ENCODE results near the gene APEH. TPM values are rescaled to one million over a fixed set of nuclear protein-coding genes. Genes with fewer than 3 reads are reported as not detected.

Gene APEH
- total RNA-seq, 3 donors from 2014 or later (not counting 1 experiment from before 2014, with no cell fraction given): 62.8 to 95.7 (median 77.5) TPM

GRCh38 chr3:49648354-49649019, 25.7 kb upstream of the APEH start:
- Histone ChIP-seq H3K27me3 (ENCODE audit: control insufficient read depth, insufficient read depth, low read length) (no peaks in the 10 kb centered on the region), H3K27ac (ENCODE audit: low read length) (no peak overlapping the region), H3K4me3 (ENCODE audit: low read length) (no peak overlapping the region), H3K36me3 (ENCODE audit: control insufficient read depth, insufficient read depth, low read length) (no peaks in the 10 kb centered on the region), H3K4me1 (ENCODE audit: control insufficient read depth, insufficient read depth, low read length) (no peaks in the 10 kb centered on the region), H3K9me3 (ENCODE audit: control insufficient read depth, insufficient read depth, low read length) (no peaks in the 10 kb centered on the region)
- no peak for ATAC-seq
- no peak overlapping the region for H3K4me3 Mint-ChIP-seq
- H3K27ac Mint-ChIP-seq: no peak overlapping the region
- H3K27me3 Mint-ChIP-seq (ENCODE audit: low read depth in 2 of 2): no peaks in the 10 kb centered on the region
- no peaks in the 10 kb centered on the region for H3K9me3 Mint-ChIP-seq
- no peaks in the 10 kb centered on the region for H3K36me3 Mint-ChIP-seq
- intact Hi-C loops (cut with micrococcal nuclease): no loop called here
- no peak for DNase-seq
- 73% methylated on average over 3 of the region's 3 CpGs for WGBS (ENCODE audit: insufficient coverage)
- H3K4me1 Mint-ChIP-seq: no peaks in the 10 kb centered on the region
- TF ChIP-seq CTCF (IDR thresholded peaks at IDR 0.05): no peak

- Histone ChIP-seq H3K27me3 (ENCODE audit: control insufficient read depth, insufficient read depth, low read length) (no peaks in the 10 kb centered on the region), H3K9me3 (ENCODE audit: control insufficient read depth, insufficient read depth, low read length) (no peaks in the 10 kb centered on the region), H3K4me1 (ENCODE audit: control insufficient read depth, insufficient read depth, low read length) (no peaks in the 10 kb centered on the region), H3K36me3 (ENCODE audit: control insufficient read depth, insufficient read depth, low read length) (no peaks in the 10 kb centered on the region), H3K27ac (ENCODE audit: low read length) (no peak overlapping the region), H3K4me3 (ENCODE audit: low read length) (no peak overlapping the region)
- DNase-seq (no peak), ATAC-seq (no peak)
- no peak overlapping the region for H3K4me3 Mint-ChIP-seq
- intact Hi-C loops (cut with micrococcal nuclease): no loop called here
- 90% methylated on average over 1 of the region's 1 CpG for WGBS (ENCODE audit: insufficient coverage)
- no peaks in the 10 kb centered on the region for H3K9me3 Mint-ChIP-seq
- H3K36me3 Mint-ChIP-seq: no peaks in the 10 kb centered on the region
- H3K4me1 Mint-ChIP-seq: no peaks in the 10 kb centered on the region
- no peak for TF ChIP-seq CTCF (IDR thresholded peaks at IDR 0.05)
- no peaks in the 10 kb centered on the region for H3K27me3 Mint-ChIP-seq (ENCODE audit: low read depth in 2 of 2)
- H3K27ac Mint-ChIP-seq: no peak overlapping the region
Observed at GRCh38 chr3:49649576-49649975, 24.6 kb upstream of the APEH start.

- Histone ChIP-seq H3K27me3 (ENCODE audit: control insufficient read depth, insufficient read depth, low read length) (no peaks in the 10 kb centered on the region), H3K9me3 (ENCODE audit: control insufficient read depth, insufficient read depth, low read length) (no peaks in the 10 kb centered on the region), H3K36me3 (ENCODE audit: control insufficient read depth, insufficient read depth, low read length) (no peaks in the 10 kb centered on the region), H3K27ac (ENCODE audit: low read length) (no peak overlapping the region), H3K4me1 (ENCODE audit: control insufficient read depth, insufficient read depth, low read length) (no peaks in the 10 kb centered on the region), H3K4me3 (ENCODE audit: low read length) (no peak overlapping the region)
- no peak for TF ChIP-seq CTCF (IDR thresholded peaks at IDR 0.05)
- 36% methylated on average over 1 of the region's 1 CpG for WGBS (ENCODE audit: insufficient coverage)
- ATAC-seq (no peak), DNase-seq (no peak)
- no peaks in the 10 kb centered on the region for H3K27me3 Mint-ChIP-seq (ENCODE audit: low read depth in 2 of 2)
- H3K4me1 Mint-ChIP-seq: no peaks in the 10 kb centered on the region
- no peaks in the 10 kb centered on the region for H3K9me3 Mint-ChIP-seq
- intact Hi-C loops (cut with micrococcal nuclease): no loop called here
- no peak overlapping the region for H3K4me3 Mint-ChIP-seq
- H3K36me3 Mint-ChIP-seq: no peaks in the 10 kb centered on the region
- peak overlapping the region in 1 of 2 donors; percentile 22 for H3K27ac Mint-ChIP-seq
Observed at GRCh38 chr3:49650177-49650576, 24.0 kb upstream of the APEH start.

- Histone ChIP-seq H3K4me1 (ENCODE audit: control insufficient read depth, insufficient read depth, low read length) (no peaks in the 10 kb centered on the region), H3K27ac (ENCODE audit: low read length) (no peak overlapping the region), H3K27me3 (ENCODE audit: control insufficient read depth, insufficient read depth, low read length) (no peaks in the 10 kb centered on the region), H3K36me3 (ENCODE audit: control insufficient read depth, insufficient read depth, low read length) (no peaks in the 10 kb centered on the region), H3K4me3 (ENCODE audit: low read length) (no peak overlapping the region), H3K9me3 (ENCODE audit: control insufficient read depth, insufficient read depth, low read length) (no peaks in the 10 kb centered on the region)
- H3K27me3 Mint-ChIP-seq (ENCODE audit: low read depth in 2 of 2): no peaks in the 10 kb centered on the region
- peak overlapping the region in 1 of 2 donors; percentile 22 for H3K27ac Mint-ChIP-seq
- ATAC-seq: no peak
- no peaks in the 10 kb centered on the region for H3K4me1 Mint-ChIP-seq
- no peak overlapping the region for H3K4me3 Mint-ChIP-seq
- no peaks in the 10 kb centered on the region for H3K36me3 Mint-ChIP-seq
- no peak for DNase-seq
- WGBS (ENCODE audit: insufficient coverage): 77% methylated on average over 7 of the region's 8 CpGs
- H3K9me3 Mint-ChIP-seq: no peaks in the 10 kb centered on the region
- no peak for TF ChIP-seq CTCF (IDR thresholded peaks at IDR 0.05)
- intact Hi-C loops (cut with micrococcal nuclease): no loop called here
Observed at GRCh38 chr3:49650637-49651036, 23.5 kb upstream of the APEH start.

Measured in natural killer cell (primary cell).